ENCODE data around the gene NHSL2. TPM values are rescaled to one million over a fixed set of nuclear protein-coding genes. Genes with fewer than 3 reads are reported as not detected.

The NHSL2 gene
- total RNA-seq, 1 donor from 2014 or later = 0.43 TPM

DNA sequence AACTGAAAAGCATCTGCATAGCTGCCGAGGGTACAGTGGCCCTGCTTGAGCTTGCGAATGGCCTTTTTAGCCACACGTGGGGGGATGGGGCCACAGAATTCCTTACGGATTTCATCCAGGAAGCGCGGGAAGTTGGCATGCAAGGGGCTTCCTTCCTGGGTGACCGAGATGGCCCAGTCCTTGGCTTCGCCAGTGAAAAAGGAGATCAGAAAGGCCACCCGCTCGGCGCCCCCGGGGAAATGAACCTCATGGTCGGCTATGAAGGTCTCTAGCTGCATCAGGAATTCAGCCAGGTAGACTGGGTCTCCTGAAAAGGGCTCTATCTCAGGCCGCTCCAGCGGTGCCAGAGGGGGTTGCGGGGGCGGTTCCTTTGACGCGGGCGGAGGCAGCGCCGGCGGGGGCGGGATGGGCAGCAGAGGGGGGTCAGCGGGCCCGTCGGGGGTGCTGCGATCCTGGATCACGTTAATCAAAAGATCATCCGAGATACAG, 220.2 kb downstream of the NHSL2 start:
- Mint-ChIP-seq H3K27me3 (ENCODE audit: low read depth) (peaks cover 52% of the 10 kb centered on the region), H3K4me3 (ENCODE audit: low read depth) (no peak overlapping the region)
- intact Hi-C loops (cut with micrococcal nuclease) = no loop called here

DNA sequence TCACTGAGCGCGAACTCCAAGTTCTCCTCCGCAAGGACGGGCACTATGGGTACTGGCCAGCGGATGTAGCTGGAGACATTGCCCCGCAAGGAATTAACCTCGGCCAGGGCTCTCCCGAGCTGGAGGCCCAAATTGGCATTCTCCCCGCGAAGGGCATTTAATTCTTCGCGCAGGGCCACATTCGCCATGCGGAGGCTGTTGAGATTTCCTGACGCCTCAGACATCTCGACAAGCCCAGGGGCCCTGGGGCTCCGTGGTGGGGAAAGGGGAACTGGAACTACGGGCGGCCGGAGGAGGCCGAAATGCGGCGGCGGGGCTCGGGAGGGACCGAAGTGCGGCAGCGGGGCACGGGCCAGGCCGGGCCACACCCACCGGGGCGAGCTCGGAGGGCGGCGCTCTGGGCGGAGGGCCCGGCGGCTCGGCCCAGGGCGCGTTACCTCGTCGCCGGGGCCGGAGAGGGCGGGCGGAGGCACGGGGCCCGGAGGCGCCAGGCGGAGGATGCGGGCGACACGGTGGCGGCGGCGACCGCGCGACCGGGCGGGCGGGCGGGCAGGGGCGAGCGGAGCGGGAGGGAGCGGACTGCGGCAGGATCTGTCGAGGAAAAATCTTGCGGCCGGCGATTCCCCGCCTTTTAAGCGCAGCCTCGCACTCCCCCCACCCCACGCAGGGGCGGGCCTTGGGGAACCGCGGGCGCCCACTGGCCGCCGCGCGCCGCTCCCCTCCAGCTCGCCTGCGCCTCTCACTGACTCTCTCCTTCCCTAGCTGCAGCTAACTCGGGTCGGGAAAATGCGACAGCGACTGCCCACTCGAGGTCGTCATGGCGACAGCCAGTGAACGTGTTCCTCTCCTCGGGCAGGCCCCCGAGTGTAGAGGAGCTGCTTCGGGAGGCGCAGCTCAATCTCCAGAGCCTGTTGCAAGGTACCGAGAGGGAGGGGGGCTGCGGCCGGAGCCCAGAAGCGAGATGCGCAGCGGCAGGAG, 221.0 kb downstream of the NHSL2 start, which contains the start of gene RTL5:
Gene RTL5 (minus strand): TSS at position 599 of the 978 bp plus-strand sequence.
- no peak for DNase-seq (ENCODE audit: low spot score)
- Mint-ChIP-seq H3K4me1 (ENCODE audit: low read depth) (peaks cover 7% of the 10 kb centered on the region), H3K27me3 (ENCODE audit: low read depth) (peaks cover 52% of the 10 kb centered on the region), H3K36me3 (ENCODE audit: low read depth) (no peaks in the 10 kb centered on the region), H3K4me3 (ENCODE audit: low read depth) (peak within 1 kb of the TSS; percentile 37), H3K27ac (no peak within 1 kb of the TSS), H3K9me3 (no peaks in the 10 kb centered on the region)
- intact Hi-C loops (cut with micrococcal nuclease) = no loop called here

More for the DNA sequence above, 220.2 kb downstream of the NHSL2 start:
- DNase-seq (ENCODE audit: low spot score) = no peak
- H3K4me1 Mint-ChIP-seq (ENCODE audit: low read depth) = peaks cover 10% of the 10 kb centered on the region
- H3K27ac Mint-ChIP-seq = no peak overlapping the region
- no peaks in the 10 kb centered on the region for H3K9me3 Mint-ChIP-seq
- no peaks in the 10 kb centered on the region for H3K36me3 Mint-ChIP-seq (ENCODE audit: low read depth)

DNA sequence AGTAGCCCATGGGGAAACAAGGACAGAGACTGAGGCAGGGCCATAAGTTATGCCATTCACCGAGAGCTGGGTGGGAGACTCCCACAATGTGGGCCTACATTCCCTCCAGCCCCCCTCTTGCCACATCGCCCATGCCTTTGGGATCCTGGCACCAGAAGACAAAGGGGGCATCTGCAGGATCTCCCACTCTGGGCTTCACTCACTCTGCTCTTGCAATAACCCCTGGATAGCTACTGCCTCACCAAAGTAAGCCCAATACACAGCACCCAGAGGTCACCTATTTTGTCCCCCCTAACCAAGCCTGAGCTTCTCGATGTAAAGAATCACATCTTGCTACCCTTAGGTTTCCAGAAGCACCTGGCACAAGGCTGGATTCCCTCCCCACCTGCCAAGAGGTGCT, 221.8 kb downstream of the NHSL2 start:
- peak overlapping the region; percentile 30 for H3K4me3 Mint-ChIP-seq (ENCODE audit: low read depth)
- no peak overlapping the region for H3K27ac Mint-ChIP-seq
- DNase-seq (ENCODE audit: low spot score) = no peak
- peaks cover 4% of the 10 kb centered on the region for H3K4me1 Mint-ChIP-seq (ENCODE audit: low read depth)
- intact Hi-C loops (cut with micrococcal nuclease) = no loop called here
- H3K27me3 Mint-ChIP-seq (ENCODE audit: low read depth) = peaks cover 56% of the 10 kb centered on the region
- H3K36me3 Mint-ChIP-seq (ENCODE audit: low read depth) = no peaks in the 10 kb centered on the region
- no peaks in the 10 kb centered on the region for H3K9me3 Mint-ChIP-seq

DNA sequence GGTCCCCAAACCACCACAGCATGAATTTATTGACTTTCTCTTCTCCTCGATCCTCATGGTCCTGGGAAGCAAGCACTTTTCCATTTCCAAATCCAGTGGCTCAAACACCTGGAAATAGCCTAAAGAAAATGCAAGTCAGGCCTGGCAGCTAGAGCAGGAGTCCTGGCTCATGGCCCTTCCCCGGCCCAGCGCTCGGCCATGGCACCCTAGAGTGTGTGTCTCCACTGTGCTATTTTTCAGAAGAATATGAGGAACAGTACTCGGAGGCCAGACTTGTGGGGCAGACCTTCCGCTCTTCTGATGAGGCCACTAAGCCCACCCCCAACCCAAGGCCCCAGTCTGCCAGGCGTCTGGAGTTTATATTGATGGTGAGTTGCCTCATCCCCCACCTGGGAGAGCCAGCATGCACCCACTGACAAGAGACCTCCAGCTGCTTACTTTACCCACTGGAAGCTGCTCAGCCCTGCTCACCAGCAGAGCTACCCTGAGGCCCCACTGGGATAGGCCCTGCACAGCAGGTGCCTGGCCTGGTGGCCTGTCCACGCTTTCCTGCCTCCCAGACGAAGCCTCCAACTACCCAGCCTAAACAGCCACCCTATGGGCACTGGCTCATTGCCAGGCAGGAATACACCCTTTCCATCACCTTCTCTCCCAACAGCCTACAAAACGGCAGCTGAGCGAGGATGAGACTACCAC, 223.4 kb downstream of the NHSL2 start:
- no peaks in the 10 kb centered on the region for H3K36me3 Mint-ChIP-seq (ENCODE audit: low read depth)
- DNase-seq (ENCODE audit: low spot score) = no peak
- peaks cover 2% of the 10 kb centered on the region for H3K4me1 Mint-ChIP-seq (ENCODE audit: low read depth)
- intact Hi-C loops (cut with micrococcal nuclease) = no loop called here
- peaks cover 46% of the 10 kb centered on the region for H3K27me3 Mint-ChIP-seq (ENCODE audit: low read depth)
- H3K4me3 Mint-ChIP-seq (ENCODE audit: low read depth) = no peak overlapping the region
- H3K27ac Mint-ChIP-seq = no peak overlapping the region
- no peaks in the 10 kb centered on the region for H3K9me3 Mint-ChIP-seq

DNA sequence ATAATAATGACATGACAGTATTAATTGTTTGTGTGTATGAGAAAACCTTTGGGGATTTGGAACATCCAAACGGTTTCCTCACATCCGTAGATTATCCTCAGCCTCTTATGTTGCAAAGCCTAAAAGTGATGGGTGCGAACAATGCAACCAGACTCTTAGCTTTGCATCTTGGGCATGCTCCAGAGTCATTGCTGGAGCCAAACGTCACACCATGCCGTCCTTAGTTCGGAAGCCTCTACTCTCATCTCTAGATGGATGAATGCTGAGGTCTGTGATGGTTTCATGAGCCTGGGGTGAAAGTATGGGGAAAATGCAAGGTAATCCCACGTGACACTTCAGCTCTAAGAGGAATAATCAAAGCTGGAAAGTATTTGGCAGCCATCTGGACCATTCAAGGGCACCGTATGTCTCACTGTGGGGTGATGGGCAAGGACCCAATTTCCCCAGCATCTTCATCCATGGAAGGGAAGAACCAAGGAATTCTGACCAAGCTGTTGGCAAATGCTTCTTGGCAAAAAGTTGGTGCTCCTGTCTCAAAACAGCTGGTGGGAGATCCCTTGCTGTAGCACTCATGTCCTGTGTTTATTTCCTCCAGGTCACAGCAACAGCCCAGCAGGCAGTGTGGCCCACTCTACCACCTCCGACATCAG, 227.3 kb downstream of the NHSL2 start:
- H3K27ac Mint-ChIP-seq = no peak overlapping the region
- no peak overlapping the region for H3K4me3 Mint-ChIP-seq (ENCODE audit: low read depth)
- peaks cover 8% of the 10 kb centered on the region for H3K4me1 Mint-ChIP-seq (ENCODE audit: low read depth)
- peaks cover 53% of the 10 kb centered on the region for H3K27me3 Mint-ChIP-seq (ENCODE audit: low read depth)
- DNase-seq (ENCODE audit: low spot score) = no peak
- intact Hi-C loops (cut with micrococcal nuclease) = no loop called here
- no peaks in the 10 kb centered on the region for H3K36me3 Mint-ChIP-seq (ENCODE audit: low read depth)
- H3K9me3 Mint-ChIP-seq = no peaks in the 10 kb centered on the region

DNA sequence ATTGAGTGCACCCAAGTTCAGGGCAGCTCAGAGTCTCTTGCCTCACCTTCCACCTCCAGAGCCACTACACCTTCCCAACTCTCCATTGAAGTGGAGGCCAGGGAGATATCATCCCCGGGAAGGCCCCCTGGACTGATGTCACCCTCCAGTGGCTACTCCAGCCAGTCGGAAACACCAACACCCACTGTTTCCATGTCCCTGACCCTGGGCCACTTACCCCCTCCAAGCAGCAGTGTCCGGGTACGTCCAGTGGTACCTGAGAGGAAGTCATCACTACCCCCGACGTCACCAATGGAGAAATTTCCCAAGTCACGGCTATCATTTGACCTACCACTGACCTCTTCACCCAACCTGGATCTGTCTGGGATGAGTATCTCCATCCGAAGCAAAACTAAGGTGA, 228.9 kb downstream of the NHSL2 start:
- no peak overlapping the region for H3K27ac Mint-ChIP-seq
- H3K36me3 Mint-ChIP-seq (ENCODE audit: low read depth) = no peaks in the 10 kb centered on the region
- peaks cover 19% of the 10 kb centered on the region for H3K4me1 Mint-ChIP-seq (ENCODE audit: low read depth)
- no peaks in the 10 kb centered on the region for H3K9me3 Mint-ChIP-seq
- intact Hi-C loops (cut with micrococcal nuclease) = no loop called here
- DNase-seq (ENCODE audit: low spot score) = no peak
- H3K4me3 Mint-ChIP-seq (ENCODE audit: low read depth) = no peak overlapping the region
- H3K27me3 Mint-ChIP-seq (ENCODE audit: low read depth) = peaks cover 47% of the 10 kb centered on the region

DNA sequence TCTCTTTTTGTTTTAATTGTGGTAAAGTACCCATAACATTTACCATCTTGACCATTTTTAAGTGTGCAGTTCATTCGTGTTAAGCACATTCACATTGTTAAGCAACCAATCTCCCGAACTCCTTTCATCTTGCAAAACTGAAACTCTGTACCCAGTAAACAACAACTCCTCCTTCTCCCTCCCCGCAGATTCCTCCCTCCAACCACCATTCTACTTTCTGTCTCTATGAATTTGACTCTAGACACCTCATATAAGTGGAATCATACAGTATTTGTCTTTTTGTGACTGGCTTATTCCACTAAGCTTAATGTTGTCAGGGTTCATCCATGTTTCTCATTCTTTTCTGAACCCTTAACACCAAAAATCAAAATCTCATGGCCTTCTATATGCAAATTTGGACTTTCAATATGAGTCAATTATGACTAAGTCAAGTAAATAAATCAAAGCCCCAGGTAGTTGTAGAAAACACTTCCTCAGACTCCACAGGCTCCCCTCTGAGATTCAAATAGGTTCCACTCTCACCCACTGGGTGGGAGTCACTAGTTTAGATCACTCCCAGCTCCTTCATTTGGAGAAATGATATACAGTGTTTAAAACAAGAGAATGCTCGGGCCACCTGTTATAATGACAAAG, 230.8 kb downstream of the NHSL2 start:
- peak overlapping the region; percentile 20 for H3K4me3 Mint-ChIP-seq (ENCODE audit: low read depth)

DNA sequence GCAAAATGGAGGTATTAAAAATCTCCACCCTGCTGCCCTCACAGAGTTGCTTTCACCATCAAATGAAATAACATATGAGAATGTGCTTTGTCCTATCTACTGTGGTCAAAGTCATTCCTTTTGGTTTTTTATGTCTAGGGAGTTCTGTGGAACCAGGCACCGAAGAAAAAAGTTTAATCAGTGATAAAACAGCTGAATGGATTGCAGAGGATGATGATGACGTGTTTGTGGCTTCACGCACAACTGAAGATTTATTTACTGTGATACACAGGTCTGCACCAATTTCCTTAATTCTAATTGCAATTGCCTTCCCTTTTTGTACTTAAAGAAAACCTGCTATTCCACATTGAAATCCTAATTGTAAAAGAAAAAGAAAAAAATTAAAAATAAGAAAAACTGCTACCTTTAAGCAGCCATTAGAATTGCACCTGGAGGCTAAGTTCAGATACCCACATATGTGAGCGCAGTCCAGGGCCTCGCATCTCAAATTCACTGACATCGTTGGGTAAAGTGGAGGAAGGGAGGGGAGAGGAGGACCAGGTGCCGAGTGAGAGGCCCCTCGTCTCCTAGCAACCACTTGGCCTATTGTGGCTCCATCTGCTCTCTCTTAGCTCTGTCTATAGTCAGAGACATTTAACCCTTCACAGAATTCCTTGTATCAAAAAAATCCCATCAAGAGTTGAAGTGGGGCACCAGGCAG, 231.6 kb downstream of the NHSL2 start:
- intact Hi-C loops (cut with micrococcal nuclease) = no loop called here
- Mint-ChIP-seq H3K27me3 (ENCODE audit: low read depth) (peaks cover 51% of the 10 kb centered on the region), H3K4me3 (ENCODE audit: low read depth) (no peak overlapping the region), H3K4me1 (ENCODE audit: low read depth) (peaks cover 20% of the 10 kb centered on the region), H3K27ac (no peak overlapping the region), H3K9me3 (no peaks in the 10 kb centered on the region), H3K36me3 (ENCODE audit: low read depth) (no peaks in the 10 kb centered on the region)
- DNase-seq (ENCODE audit: low spot score) = no peak

More for the DNA sequence above, 230.8 kb downstream of the NHSL2 start:
- H3K9me3 Mint-ChIP-seq = no peaks in the 10 kb centered on the region
- DNase-seq (ENCODE audit: low spot score) = no peak
- intact Hi-C loops (cut with micrococcal nuclease) = no loop called here
- peaks cover 48% of the 10 kb centered on the region for H3K27me3 Mint-ChIP-seq (ENCODE audit: low read depth)
- peaks cover 20% of the 10 kb centered on the region for H3K4me1 Mint-ChIP-seq (ENCODE audit: low read depth)
- H3K36me3 Mint-ChIP-seq (ENCODE audit: low read depth) = no peaks in the 10 kb centered on the region
- no peak overlapping the region for H3K27ac Mint-ChIP-seq

DNA sequence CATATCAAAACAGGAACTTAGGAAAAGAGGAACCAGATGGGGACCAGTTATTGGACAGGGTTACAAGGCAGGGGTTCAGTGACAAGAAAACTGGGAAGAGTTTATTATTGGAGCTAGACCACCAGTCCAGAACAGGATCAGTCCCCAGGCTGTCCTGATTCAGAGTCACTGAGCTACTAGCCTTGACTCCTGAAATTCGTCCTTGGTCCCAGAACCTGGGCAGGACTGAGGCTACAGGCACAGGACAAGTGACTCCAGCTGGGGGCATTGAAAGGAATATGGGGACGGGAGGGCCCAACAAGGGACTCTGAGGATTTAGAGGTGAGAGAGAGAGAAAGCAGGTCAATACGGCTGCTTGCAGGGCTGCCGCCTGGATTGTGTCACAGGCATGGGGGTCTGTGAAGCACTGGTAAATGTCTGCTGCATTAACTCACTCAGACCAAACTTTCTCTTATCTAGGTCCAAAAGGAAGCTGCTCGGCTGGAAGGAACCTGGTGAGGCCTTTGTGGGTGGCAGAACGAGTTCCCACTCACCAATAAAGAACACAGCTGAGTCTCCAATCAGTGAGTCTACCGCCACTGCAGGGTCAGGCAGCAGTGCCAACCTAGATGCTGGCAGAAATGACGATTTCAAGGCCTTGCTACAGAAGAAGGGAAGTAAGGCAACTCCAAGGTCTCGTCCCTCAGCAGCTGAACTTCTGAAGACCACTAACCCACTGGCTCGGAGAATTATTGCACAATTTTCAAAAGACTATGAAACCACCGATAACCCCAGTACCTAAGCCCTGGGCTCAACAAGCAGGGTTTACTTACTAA, 232.4 kb downstream of the NHSL2 start:
- Mint-ChIP-seq H3K9me3 (no peaks in the 10 kb centered on the region), H3K36me3 (ENCODE audit: low read depth) (no peaks in the 10 kb centered on the region), H3K27me3 (ENCODE audit: low read depth) (peaks cover 51% of the 10 kb centered on the region), H3K27ac (no peak overlapping the region), H3K4me1 (ENCODE audit: low read depth) (peaks cover 20% of the 10 kb centered on the region), H3K4me3 (ENCODE audit: low read depth) (no peak overlapping the region)
- intact Hi-C loops (cut with micrococcal nuclease) = no loop called here
- no peak for DNase-seq (ENCODE audit: low spot score)

DNA sequence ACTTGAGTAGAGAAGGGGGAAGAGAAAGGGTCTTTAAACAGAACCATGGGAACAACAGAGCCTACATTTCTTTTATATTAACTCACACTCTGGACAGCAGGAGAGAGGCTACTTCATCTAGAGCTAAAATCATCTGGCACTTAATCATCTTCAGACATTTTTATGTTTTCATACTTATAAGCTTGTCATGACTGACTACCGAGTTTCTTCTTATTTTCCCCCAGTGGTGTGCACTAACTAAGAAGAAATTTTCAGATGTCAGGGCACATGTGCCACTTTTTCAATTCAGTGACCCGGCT, 232.9 kb downstream of the NHSL2 start:
- H3K4me1 Mint-ChIP-seq (ENCODE audit: low read depth) = peaks cover 20% of the 10 kb centered on the region
- H3K4me3 Mint-ChIP-seq (ENCODE audit: low read depth) = no peak overlapping the region
- H3K27ac Mint-ChIP-seq = no peak overlapping the region
- no peaks in the 10 kb centered on the region for H3K36me3 Mint-ChIP-seq (ENCODE audit: low read depth)
- intact Hi-C loops (cut with micrococcal nuclease) = no loop called here
- H3K27me3 Mint-ChIP-seq (ENCODE audit: low read depth) = peaks cover 53% of the 10 kb centered on the region
- H3K9me3 Mint-ChIP-seq = no peaks in the 10 kb centered on the region
- DNase-seq (ENCODE audit: low spot score) = no peak

DNA sequence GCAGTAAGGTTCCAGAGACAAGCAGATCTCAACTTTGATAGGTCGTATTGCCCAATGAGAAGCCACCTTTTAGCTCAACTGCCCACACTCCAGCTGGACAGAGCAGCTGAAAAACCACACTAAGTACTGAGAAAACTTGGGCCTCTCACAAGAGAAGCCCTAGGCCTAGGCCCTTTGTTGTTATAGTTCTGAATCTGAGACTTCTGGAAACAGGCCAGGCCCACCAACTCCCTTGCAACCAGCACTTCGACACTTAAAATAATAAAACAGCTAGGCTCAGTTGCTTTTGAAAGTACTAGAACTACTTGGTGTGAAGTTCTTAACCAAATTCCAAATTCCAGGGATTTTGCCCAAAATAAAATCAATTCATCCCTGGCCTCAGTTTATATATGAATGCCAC, 234.5 kb downstream of the NHSL2 start:
- intact Hi-C loops (cut with micrococcal nuclease) = no loop called here
- H3K9me3 Mint-ChIP-seq = no peaks in the 10 kb centered on the region
- DNase-seq (ENCODE audit: low spot score) = no peak
- H3K36me3 Mint-ChIP-seq (ENCODE audit: low read depth) = no peaks in the 10 kb centered on the region
- H3K27me3 Mint-ChIP-seq (ENCODE audit: low read depth) = peaks cover 46% of the 10 kb centered on the region
- no peak overlapping the region for H3K27ac Mint-ChIP-seq
- no peak overlapping the region for H3K4me3 Mint-ChIP-seq (ENCODE audit: low read depth)
- peaks cover 20% of the 10 kb centered on the region for H3K4me1 Mint-ChIP-seq (ENCODE audit: low read depth)
